GM12875 (cell line): Measurements from ENCODE around the gene NLK.
"Not testable (repeated sequence)": the region's sequence is repeated elsewhere in the genome, so short reads cannot be mapped to it uniquely, and the experiment has no call there.

Experiments used
- H3K4me3 ChIP-seq: one replicate; pipeline ENCODE4 v1.5.1; 2011; ENCODE audit warnings: low read depth, low read length, control low read depth
- CTCF ChIP-seq: IDR thresholded peaks from 2 replicates; pipeline ENCODE4 v1.5.1; 2011; ENCODE audit warnings: low read depth, mild to moderate bottlenecking, control low read depth, inconsistent platforms, low read length, moderate library complexity, borderline replicate concordance; ENCODE audit not compliant: insufficient read depth

The NLK gene

GRCh38 chr17:27997522-27997921, 45.0 kb upstream of the NLK start:
- no peak overlapping the region for H3K4me3 ChIP-seq
- TF ChIP-seq CTCF, result no peak

- H3K4me3 ChIP-seq, result no peak overlapping the region
- no peak for TF ChIP-seq CTCF
These were observed 41.3 kb upstream of the NLK start for GRCh38 chr17:28001149-28001548.

DNA sequence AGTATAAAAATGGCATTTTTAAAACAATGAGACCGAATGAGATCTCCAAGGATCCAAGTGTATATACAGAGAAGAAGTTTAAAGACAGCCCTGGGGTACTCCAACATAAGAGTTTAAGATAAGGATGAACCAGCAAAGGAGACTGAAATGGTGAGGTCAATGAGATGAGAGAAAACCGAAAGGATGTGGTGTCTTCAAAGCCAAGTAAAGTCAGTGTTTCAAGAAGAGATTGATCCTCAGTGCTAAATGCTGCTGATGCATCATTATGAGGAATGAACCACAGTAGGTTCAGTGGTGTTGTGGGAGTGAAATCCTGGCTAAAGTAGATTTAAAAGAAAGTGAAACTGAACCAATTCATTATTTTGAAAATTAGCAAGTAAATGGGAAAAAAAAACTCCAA, 38.1 kb upstream of the NLK start:
- no peak for TF ChIP-seq CTCF
- H3K4me3 ChIP-seq, result no peak overlapping the region

DNA sequence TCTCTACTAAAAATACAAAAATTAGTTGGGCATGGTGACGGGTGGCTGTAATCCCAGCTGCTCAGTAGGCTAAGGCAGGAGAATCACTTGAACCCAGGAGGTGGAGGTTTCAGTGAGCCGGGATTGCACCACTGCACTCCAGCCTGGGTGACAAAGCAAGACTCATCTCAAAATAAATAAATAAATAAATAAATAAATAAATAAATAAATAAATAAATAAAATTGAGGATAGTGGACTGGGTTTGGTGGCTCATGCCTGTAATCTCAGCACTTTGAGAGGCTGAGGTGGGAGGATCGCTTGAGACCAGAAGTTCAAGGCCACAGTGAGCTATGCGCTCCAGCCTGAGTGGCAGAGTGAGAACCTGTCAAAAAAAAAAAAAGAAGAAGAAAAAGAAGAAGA, 34.6 kb upstream of the NLK start:
- H3K4me3 ChIP-seq, result not testable (repeated sequence)

DNA sequence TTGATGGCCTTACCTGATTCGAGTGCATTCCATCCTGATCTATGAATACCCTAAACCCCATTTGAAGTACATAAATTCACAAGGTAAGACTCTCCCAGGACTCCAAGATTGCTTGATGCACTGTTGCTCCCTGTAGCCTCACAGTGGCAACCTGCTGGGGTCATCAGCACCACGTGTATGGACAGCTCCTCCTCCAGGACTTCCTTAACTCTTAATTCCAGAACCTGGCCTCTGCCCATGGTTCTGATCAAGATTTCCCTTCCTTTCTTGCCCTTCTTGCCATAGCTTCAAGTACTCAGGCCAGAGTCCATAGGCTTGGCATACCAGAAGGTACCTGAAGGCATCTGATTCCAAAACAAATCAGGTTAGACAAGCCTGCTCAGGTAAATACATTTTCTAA, 34.0 kb upstream of the NLK start:
- no peak overlapping the region for H3K4me3 ChIP-seq
- TF ChIP-seq CTCF, result no peak

DNA sequence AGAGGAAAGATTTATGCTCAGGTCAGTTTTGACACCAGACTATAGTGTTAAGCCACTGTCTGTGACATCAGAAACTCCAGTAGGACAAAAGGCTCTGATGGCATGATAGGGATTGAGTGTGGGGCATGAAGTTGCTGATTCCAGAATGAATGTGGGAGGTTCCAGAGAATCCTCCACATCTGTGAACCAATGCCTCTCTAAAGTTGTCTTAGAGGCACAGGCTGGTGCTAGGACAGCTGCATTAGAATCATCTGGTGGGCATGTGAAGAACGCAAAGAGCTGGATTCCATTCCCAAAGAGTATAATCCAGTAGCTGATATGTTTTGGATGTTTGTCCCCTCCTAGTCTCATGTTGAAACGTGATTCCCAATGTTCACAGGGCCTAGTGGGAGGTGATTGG, 32.1 kb upstream of the NLK start:
- H3K4me3 ChIP-seq, result no peak overlapping the region
- TF ChIP-seq CTCF, result no peak

GRCh38 chr17:28018439-28019070, 23.9 kb upstream of the NLK start:
- no peak for TF ChIP-seq CTCF

GRCh38 chr17:28020515-28020914, 22.0 kb upstream of the NLK start:
- no peak overlapping the region for H3K4me3 ChIP-seq
- TF ChIP-seq CTCF, result no peak

More at GRCh38 chr17:28018439-28019070, 23.9 kb upstream of the NLK start:
- H3K4me3 ChIP-seq, result no peak overlapping the region
